OCI-M2 (cell line): ENCODE data around the gene MARF1.
"Not testable (repeated sequence)": the region's sequence is repeated elsewhere in the genome, so short reads cannot be mapped to it uniquely, and the experiment has no call there.

Experiments
- DNase-seq: peaks from one replicate; lab custom pipeline; 2025; ENCODE audit not compliant: unreplicated experiment; lab: John Stamatoyannopoulos, UW

MARF1 gene

GRCh38 chr16:15621456-15621855 is 21.5 kb downstream of the MARF1 start:
- no peak for DNase-seq

GRCh38 chr16:15620611-15621195 is 22.3 kb downstream of the MARF1 start:
- DNase-seq, result no peak

GRCh38 chr16:15618392-15618791 is 24.6 kb downstream of the MARF1 start:
- no peak for DNase-seq

- no peak for DNase-seq
Observed at GRCh38 chr16:15617901-15618300, 25.1 kb downstream of the MARF1 start.

GRCh38 chr16:15616475-15617165 is 26.3 kb downstream of the MARF1 start:
- no peak for DNase-seq

GRCh38 chr16:15616012-15616411 is 26.9 kb downstream of the MARF1 start:
- DNase-seq, result no peak

GRCh38 chr16:15613676-15614075 is 29.3 kb downstream of the MARF1 start:
- no peak for DNase-seq

- DNase-seq, result no peak
Observed at GRCh38 chr16:15611610-15612009, 31.3 kb downstream of the MARF1 start.

- no peak for DNase-seq
Observed at GRCh38 chr16:15610369-15610871, 32.5 kb downstream of the MARF1 start.

GRCh38 chr16:15609286-15609649 is 33.7 kb downstream of the MARF1 start:
- DNase-seq, result no peak

GRCh38 chr16:15608398-15609285 is 34.3 kb downstream of the MARF1 start:
- DNase-seq, result no peak

- no peak for DNase-seq
Observed at GRCh38 chr16:15607700-15608396, 35.1 kb downstream of the MARF1 start.

GRCh38 chr16:15607221-15607699 is 35.7 kb downstream of the MARF1 start:
- not testable (repeated sequence) for DNase-seq

- DNase-seq, result no peak
Observed at GRCh38 chr16:15606518-15607220, 36.3 kb downstream of the MARF1 start.

- DNase-seq, result no peak
Observed at GRCh38 chr16:15605839-15606517, 37.0 kb downstream of the MARF1 start.

- no peak for DNase-seq
Observed at GRCh38 chr16:15604460-15605440, 38.2 kb downstream of the MARF1 start.

GRCh38 chr16:15602285-15603044 is 40.5 kb downstream of the MARF1 start:
- DNase-seq, result no peak
